PFSK-1 (cell line): Measurements from ENCODE around the gene NEDD1.

Source experiments
- POLR2AphosphoS5 ChIP-seq: IDR thresholded peaks from 2 replicates; pipeline ENCODE4 v1.6.1; 2012; ENCODE audit warnings: low read depth, mild to moderate bottlenecking, control low read depth, low read length, moderate library complexity
- SIN3A ChIP-seq: IDR thresholded peaks from 2 replicates; pipeline ENCODE4 v1.6.1; 2012; ENCODE audit warnings: mild to moderate bottlenecking, low read length, moderate library complexity, borderline replicate concordance; ENCODE audit not compliant: insufficient read depth
- TAF1 ChIP-seq: IDR thresholded peaks from 2 replicates; pipeline ENCODE4 v1.6.1; 2012; ENCODE audit warnings: low read length, control low read depth, borderline replicate concordance; ENCODE audit not compliant: insufficient read depth
- TF ChIP-seq, protein P1 (sequence below), 2 experiments: IDR thresholded peaks; 2 replicates each; pipeline versions ENCODE4 v1.6.1 to v1.8.0; 2011 to 2012; ENCODE audit warnings: low read depth in 2 of 2, low read length in 2 of 2, control low read depth in 1 of 2, inconsistent platforms in 1 of 2, mild to moderate bottlenecking in 1 of 2, moderate library complexity in 1 of 2; ENCODE audit not compliant: insufficient read depth in 1 of 2

DNA sequence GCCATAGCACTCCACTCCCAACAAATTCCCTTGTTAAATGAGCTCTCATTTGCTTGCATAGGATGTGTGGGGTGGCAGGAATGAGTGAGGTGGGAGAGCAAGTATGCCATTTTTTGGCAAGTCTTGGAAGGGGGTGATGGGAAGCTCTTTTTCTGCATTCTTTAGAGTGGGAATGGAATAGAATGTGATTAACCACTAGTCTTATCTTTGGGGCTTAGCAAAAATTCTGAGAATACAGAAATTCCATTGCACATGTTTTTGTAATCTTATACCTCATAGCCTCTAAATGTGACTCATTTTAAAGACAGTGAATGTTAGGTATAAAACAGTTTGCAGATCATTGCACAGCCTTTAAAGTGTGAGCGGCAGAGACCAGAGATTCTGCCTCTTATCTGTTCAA, 28.4 kb upstream of the NEDD1 start:
- TF ChIP-seq, protein P1, sequence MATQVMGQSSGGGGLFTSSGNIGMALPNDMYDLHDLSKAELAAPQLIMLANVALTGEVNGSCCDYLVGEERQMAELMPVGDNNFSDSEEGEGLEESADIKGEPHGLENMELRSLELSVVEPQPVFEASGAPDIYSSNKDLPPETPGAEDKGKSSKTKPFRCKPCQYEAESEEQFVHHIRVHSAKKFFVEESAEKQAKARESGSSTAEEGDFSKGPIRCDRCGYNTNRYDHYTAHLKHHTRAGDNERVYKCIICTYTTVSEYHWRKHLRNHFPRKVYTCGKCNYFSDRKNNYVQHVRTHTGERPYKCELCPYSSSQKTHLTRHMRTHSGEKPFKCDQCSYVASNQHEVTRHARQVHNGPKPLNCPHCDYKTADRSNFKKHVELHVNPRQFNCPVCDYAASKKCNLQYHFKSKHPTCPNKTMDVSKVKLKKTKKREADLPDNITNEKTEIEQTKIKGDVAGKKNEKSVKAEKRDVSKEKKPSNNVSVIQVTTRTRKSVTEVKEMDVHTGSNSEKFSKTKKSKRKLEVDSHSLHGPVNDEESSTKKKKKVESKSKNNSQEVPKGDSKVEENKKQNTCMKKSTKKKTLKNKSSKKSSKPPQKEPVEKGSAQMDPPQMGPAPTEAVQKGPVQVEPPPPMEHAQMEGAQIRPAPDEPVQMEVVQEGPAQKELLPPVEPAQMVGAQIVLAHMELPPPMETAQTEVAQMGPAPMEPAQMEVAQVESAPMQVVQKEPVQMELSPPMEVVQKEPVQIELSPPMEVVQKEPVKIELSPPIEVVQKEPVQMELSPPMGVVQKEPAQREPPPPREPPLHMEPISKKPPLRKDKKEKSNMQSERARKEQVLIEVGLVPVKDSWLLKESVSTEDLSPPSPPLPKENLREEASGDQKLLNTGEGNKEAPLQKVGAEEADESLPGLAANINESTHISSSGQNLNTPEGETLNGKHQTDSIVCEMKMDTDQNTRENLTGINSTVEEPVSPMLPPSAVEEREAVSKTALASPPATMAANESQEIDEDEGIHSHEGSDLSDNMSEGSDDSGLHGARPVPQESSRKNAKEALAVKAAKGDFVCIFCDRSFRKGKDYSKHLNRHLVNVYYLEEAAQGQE (IDR thresholded peaks at IDR 0.05; ENCODE audit: insufficient read depth in 1 of 2, low read depth in 2 of 2, low read length in 2 of 2): no peak
- TF ChIP-seq POLR2AphosphoS5: no peak
- no peak for TF ChIP-seq SIN3A
- no peak for TF ChIP-seq TAF1
